ENCODE results near the gene LMBRD2.

LMBRD2 gene

DNA sequence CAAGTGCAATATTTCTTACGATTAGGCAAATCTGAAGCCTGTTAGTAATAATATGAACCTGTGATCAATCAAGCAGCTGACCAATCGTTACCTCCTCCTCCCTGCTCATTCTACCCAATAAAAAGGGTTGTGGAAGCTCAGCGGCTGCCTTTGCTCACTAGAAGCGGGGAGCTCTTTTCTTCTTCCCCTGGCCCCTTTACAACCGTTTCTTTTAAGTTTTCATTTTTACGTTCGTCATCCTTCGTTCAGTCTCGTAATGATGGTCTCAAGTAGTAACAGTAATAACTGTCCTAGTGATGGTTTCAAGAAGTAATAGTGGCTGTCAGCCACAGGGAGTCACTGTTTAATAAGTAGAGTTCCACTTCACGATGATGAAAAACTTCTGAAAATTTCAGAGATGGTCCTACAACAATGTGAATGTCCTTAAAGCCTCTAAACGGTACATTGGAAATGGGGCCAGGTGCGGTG is 91.2 kb downstream of the LMBRD2 start:
- peaks cover 7% of the 10 kb centered on the region; the same call in 1 of the 2 replicates for H3K27me3 ChIP-seq (ENCODE audit: insufficient read depth, low read length)
- H3K4me1 ChIP-seq (ENCODE audit: insufficient read depth, low read length), result no peaks in the 10 kb centered on the region
- no peaks in the 10 kb centered on the region for H3K9me3 ChIP-seq (ENCODE audit: insufficient read depth, low read depth, low read length)
- H3K36me3 ChIP-seq (ENCODE audit: insufficient read depth, low read length), result peaks cover 6% of the 10 kb centered on the region
- no peak overlapping the region for H3K9ac ChIP-seq (ENCODE audit: low read depth, low read length)
- 90% methylated on average over 12 of the region's 12 CpGs for WGBS
- H3K27ac ChIP-seq (ENCODE audit: low read depth, low read length), result no peak overlapping the region
- H3K4me3 ChIP-seq (ENCODE audit: low read length), result no peak overlapping the region

DNA sequence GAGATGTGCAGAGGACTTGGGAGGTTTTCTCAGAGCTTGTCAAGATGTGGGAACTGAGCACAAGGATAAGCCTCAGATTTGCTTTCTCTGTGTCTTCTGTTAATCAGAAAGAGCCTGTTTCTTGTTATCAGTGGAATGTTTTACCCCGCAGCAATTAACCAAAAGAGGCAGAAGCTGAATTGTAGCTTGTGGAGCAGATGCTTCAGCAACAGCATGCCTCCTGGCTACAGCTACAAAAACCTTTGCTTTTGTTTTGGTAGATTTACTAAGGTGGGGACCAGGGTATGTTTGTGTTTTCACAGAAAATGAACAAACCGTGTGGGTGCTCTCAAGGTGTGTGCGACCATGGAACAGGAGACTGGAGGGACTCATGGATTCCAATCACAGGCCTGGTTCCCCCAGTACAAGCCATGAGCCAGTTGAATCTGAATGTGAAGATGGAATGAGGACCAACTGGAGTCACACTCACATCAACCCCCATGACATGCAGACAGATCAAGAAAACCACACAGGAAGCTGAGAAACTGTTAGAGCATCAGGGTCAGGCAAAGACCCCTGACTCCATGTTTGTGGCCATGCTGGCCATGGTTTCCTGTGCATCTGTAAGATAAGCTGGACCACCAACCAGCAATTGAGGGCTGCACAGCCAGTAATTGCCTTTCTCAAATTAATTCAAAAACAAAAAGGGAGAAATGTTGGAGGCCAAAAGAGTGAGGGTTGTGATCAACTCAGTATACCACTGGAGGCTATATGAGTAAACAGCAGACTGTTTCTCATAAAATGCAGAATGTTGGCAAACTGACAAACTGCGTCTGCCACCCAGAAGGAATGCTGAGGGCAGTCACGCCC is 91.9 kb downstream of the LMBRD2 start:
- H3K9ac ChIP-seq (ENCODE audit: low read depth, low read length), result no peak overlapping the region
- no peak overlapping the region for H3K27ac ChIP-seq (ENCODE audit: low read depth, low read length)
- peaks cover 6% of the 10 kb centered on the region for H3K36me3 ChIP-seq (ENCODE audit: insufficient read depth, low read length)
- no peaks in the 10 kb centered on the region for H3K9me3 ChIP-seq (ENCODE audit: insufficient read depth, low read depth, low read length)
- no peaks in the 10 kb centered on the region for H3K4me1 ChIP-seq (ENCODE audit: insufficient read depth, low read length)
- H3K4me3 ChIP-seq (ENCODE audit: low read length), result no peak overlapping the region
- 93% methylated on average over 5 of the region's 5 CpGs for WGBS
- peaks cover under 1% of the 10 kb centered on the region; the same call in 1 of the 2 replicates for H3K27me3 ChIP-seq (ENCODE audit: insufficient read depth, low read length)

DNA sequence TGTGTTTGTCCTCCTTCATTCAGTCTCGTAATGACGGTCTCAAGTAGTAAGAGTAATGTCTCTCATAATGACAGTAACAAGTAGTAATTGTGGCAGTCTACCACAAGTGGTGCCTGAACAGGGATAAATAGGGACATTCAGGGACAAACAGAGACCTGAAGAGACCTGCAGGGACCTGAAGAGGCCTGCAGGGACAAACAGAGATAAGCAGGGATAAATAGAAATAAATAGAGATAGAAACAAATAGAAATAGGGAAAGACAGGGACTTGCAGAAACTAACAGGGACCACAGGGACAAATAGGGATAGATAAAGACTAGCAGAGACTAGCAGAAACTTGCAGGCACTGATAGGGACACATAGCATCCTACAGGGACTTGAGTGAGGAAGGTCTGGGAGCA is 92.9 kb downstream of the LMBRD2 start:
- H3K9me3 ChIP-seq (ENCODE audit: insufficient read depth, low read depth, low read length), result no peaks in the 10 kb centered on the region
- H3K4me3 ChIP-seq (ENCODE audit: low read length), result no peak overlapping the region
- no peak overlapping the region for H3K27ac ChIP-seq (ENCODE audit: low read depth, low read length)
- H3K36me3 ChIP-seq (ENCODE audit: insufficient read depth, low read length), result peaks cover 6% of the 10 kb centered on the region
- H3K4me1 ChIP-seq (ENCODE audit: insufficient read depth, low read length), result no peaks in the 10 kb centered on the region
- H3K9ac ChIP-seq (ENCODE audit: low read depth, low read length), result no peak overlapping the region
- no peaks in the 10 kb centered on the region for H3K27me3 ChIP-seq (ENCODE audit: insufficient read depth, low read length)
- WGBS, result 98% methylated on average over 2 of the region's 2 CpGs

DNA sequence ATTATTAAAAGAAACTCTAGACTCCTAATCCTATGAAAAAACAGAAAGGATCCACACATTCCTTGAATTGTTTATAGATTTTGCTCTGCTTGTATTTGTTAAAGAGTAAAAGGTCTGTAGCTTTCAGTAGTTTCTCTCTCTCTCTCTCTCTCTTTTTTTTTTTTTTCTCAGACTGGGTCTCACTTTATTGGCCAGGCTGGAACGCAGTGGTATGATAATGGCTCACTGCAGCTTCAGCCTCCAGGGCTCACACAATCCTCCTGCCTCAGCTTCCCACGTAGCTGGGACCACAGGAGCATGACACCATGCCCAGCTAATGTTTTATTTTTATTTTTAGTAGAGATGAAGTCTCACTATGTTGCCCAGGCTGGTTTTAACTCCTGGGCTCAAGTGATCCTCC is 94.3 kb downstream of the LMBRD2 start:
- WGBS, result 69% methylated on average over 2 of the region's 2 CpGs
- H3K4me3 ChIP-seq (ENCODE audit: low read length), result no peak overlapping the region
- no peak overlapping the region for H3K9ac ChIP-seq (ENCODE audit: low read depth, low read length)
- H3K9me3 ChIP-seq (ENCODE audit: insufficient read depth, low read depth, low read length), result no peaks in the 10 kb centered on the region
- H3K36me3 ChIP-seq (ENCODE audit: insufficient read depth, low read length), result no peaks in the 10 kb centered on the region
- no peaks in the 10 kb centered on the region for H3K4me1 ChIP-seq (ENCODE audit: insufficient read depth, low read length)
- no peak overlapping the region for H3K27ac ChIP-seq (ENCODE audit: low read depth, low read length)
- H3K27me3 ChIP-seq (ENCODE audit: insufficient read depth, low read length), result no peaks in the 10 kb centered on the region

DNA sequence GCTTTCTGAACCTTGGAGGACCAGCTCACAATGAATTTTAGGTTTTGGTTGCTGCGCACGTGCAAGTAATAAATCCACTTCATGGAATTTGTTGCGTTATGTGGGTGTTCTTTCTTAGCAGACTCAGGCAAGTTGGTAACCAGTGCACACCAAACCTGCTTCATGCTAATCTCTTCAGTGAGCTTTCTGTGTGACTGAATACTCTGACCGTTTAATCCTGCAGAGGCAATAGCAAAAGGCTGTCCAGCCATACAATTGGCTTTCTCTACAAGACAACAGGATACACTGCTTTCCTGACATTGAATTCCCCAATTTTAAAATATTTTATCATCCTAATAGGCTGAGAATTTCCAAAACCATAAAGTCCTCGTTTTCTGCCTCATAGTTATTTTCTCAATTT is 95.3 kb downstream of the LMBRD2 start:
- H3K36me3 ChIP-seq (ENCODE audit: insufficient read depth, low read length), result no peaks in the 10 kb centered on the region
- WGBS, result 81% methylated on average over 5 of the region's 5 CpGs
- H3K9ac ChIP-seq (ENCODE audit: low read depth, low read length), result no peak overlapping the region
- no peak overlapping the region for H3K27ac ChIP-seq (ENCODE audit: low read depth, low read length)
- no peaks in the 10 kb centered on the region for H3K27me3 ChIP-seq (ENCODE audit: insufficient read depth, low read length)
- no peak overlapping the region for H3K4me3 ChIP-seq (ENCODE audit: low read length)
- no peaks in the 10 kb centered on the region for H3K9me3 ChIP-seq (ENCODE audit: insufficient read depth, low read depth, low read length)
- H3K4me1 ChIP-seq (ENCODE audit: insufficient read depth, low read length), result no peaks in the 10 kb centered on the region

DNA sequence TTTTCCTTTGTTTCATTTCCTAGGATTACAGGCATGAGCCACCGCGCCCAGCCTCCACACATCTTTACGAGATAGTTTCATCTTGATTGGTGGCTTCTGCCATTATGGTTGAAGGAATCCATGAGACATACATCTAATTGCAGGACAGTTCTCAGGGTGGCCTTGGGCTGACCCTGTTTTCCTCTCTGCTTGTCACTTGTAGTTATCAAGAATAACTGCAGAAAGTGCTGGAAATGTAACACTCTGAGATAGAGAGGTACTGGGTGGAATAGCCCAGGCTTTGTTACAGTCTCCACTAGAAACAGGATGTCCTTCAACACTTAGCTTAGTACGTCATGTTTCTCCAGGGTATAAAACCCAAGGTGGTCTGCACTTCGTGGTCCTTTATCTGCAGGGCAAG is 95.7 kb downstream of the LMBRD2 start:
- Histone ChIP-seq H3K27me3 (ENCODE audit: insufficient read depth, low read length) (no peaks in the 10 kb centered on the region), H3K27ac (ENCODE audit: low read depth, low read length) (no peak overlapping the region), H3K36me3 (ENCODE audit: insufficient read depth, low read length) (peaks cover 2% of the 10 kb centered on the region; the same call in 1 of the 2 replicates)

DNA sequence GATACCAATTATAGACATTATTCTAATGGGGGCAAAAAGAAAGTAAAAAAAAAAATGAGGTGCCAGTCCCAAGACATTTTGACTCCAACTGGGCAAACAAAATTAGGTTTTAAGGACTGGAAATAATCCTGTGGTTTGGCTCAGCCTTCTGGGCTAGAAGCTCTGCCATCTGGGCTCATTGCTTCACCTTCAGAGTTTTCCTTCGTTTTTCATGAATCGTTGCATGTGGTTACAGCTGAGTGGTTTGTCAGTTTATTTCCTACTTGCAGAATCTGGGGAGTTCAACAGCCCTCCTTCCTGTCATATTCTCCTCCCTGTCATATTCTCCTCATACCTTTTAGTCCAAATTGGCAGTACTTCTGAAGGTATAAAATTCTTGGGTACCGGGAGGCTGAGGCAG is 97.0 kb downstream of the LMBRD2 start:
- Histone ChIP-seq H3K4me1 (ENCODE audit: insufficient read depth, low read length) (no peaks in the 10 kb centered on the region), H3K9ac (ENCODE audit: low read depth, low read length) (no peak overlapping the region), H3K4me3 (ENCODE audit: low read length) (no peak overlapping the region), H3K9me3 (ENCODE audit: insufficient read depth, low read depth, low read length) (no peaks in the 10 kb centered on the region), H3K36me3 (ENCODE audit: insufficient read depth, low read length) (peaks cover 7% of the 10 kb centered on the region), H3K27me3 (ENCODE audit: insufficient read depth, low read length) (no peaks in the 10 kb centered on the region), H3K27ac (ENCODE audit: low read depth, low read length) (no peak overlapping the region)
- 97% methylated on average over 3 of the region's 3 CpGs for WGBS

More for the DNA sequence above, 95.7 kb downstream of the LMBRD2 start:
- 95% methylated on average over 5 of the region's 5 CpGs for WGBS
- H3K4me3 ChIP-seq (ENCODE audit: low read length), result no peak overlapping the region
- H3K9me3 ChIP-seq (ENCODE audit: insufficient read depth, low read depth, low read length), result no peaks in the 10 kb centered on the region
- no peak overlapping the region for H3K9ac ChIP-seq (ENCODE audit: low read depth, low read length)
- no peaks in the 10 kb centered on the region for H3K4me1 ChIP-seq (ENCODE audit: insufficient read depth, low read length)

DNA sequence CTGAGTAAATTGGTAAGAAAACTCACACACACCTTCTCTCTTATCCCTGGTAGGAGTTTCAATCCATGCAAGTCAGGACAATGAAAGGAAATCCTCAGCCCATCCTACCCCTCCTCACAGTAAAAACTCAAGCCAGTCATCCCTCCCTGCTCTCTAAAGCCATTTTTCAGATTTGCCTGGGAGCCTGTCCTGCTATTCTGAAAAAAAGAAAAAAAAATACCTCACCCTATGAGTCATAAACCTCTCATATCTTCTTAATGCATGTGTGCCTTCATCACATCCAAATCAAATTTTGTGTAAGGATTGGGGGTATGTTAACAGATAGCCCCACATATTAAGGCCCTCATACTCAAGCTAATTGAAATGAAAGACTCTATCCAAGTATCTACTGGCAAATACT is 99.1 kb downstream of the LMBRD2 start:
- Histone ChIP-seq H3K27ac (ENCODE audit: low read depth, low read length) (no peak overlapping the region), H3K9me3 (ENCODE audit: insufficient read depth, low read depth, low read length) (no peaks in the 10 kb centered on the region), H3K4me1 (ENCODE audit: insufficient read depth, low read length) (no peaks in the 10 kb centered on the region), H3K36me3 (ENCODE audit: insufficient read depth, low read length) (peaks cover 9% of the 10 kb centered on the region), H3K4me3 (ENCODE audit: low read length) (no peak overlapping the region), H3K9ac (ENCODE audit: low read depth, low read length) (no peak overlapping the region), H3K27me3 (ENCODE audit: insufficient read depth, low read length) (no peaks in the 10 kb centered on the region)

DNA sequence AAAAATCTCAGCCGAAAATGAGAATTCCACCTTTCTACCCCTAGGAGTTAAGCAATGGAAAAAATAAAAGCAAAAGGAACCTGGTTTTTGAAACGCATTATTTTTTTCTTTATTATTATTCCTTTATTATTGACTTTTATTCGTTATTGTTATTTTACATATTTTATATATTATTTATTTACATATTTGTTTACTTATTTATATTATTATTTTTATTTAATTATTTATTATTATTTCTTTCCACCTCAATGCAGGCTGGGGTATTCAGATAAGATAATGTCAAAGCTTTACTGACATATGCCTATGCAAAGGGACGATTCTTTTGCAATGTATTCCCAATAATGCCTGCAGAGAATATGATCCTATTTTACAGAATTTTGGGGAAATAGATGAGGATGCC is 101.7 kb downstream of the LMBRD2 start:
- H3K4me3 ChIP-seq (ENCODE audit: low read length), result no peak overlapping the region
- no peak overlapping the region for H3K9ac ChIP-seq (ENCODE audit: low read depth, low read length)
- H3K4me1 ChIP-seq (ENCODE audit: insufficient read depth, low read length), result no peaks in the 10 kb centered on the region
- H3K9me3 ChIP-seq (ENCODE audit: insufficient read depth, low read depth, low read length), result no peaks in the 10 kb centered on the region
- H3K36me3 ChIP-seq (ENCODE audit: insufficient read depth, low read length), result peaks cover 9% of the 10 kb centered on the region
- 96% methylated on average over 2 of the region's 4 CpGs for WGBS
- H3K27me3 ChIP-seq (ENCODE audit: insufficient read depth, low read length), result no peaks in the 10 kb centered on the region
- H3K27ac ChIP-seq (ENCODE audit: low read depth, low read length), result no peak overlapping the region
